Measurements from ENCODE around the gene GREB1. TPM values are rescaled to one million over a fixed set of nuclear protein-coding genes. Genes with fewer than 3 reads are reported as not detected.

The GREB1 gene
- total and polyA plus RNA-seq, 8 donors, result 3.5 to 16.1 (median 5.9) TPM

- FAIRE-seq (no peak), ATAC-seq (no peak)
- no peak for TF ChIP-seq CTCF (IDR thresholded peaks at IDR 0.05)
These were observed 64.4 kb downstream of the GREB1 start for GRCh38 chr2:11598228-11598731.

GRCh38 chr2:11602563-11603204 lies 68.8 kb downstream of the GREB1 start:
- H3K4me3 ChIP-seq, result no peak overlapping the region
- no peaks in the 10 kb centered on the region for H3K4me1 ChIP-seq
- H3K27ac ChIP-seq, result no peak overlapping the region
- FAIRE-seq (no peak), DNase-seq (no peak), ATAC-seq (no peak)
- H3K9me3 ChIP-seq, result no peaks in the 10 kb centered on the region
- no peak for TF ChIP-seq CTCF (IDR thresholded peaks at IDR 0.05)
- intact Hi-C loops (cut with DNase I), result no loop called here
- no peaks in the 10 kb centered on the region for H3K36me3 ChIP-seq
- no peaks in the 10 kb centered on the region for H3K27me3 ChIP-seq
- WGBS, 2 donors, result 75 to 78% methylated on average over 7 of the region's 7 CpGs

More at GRCh38 chr2:11598228-11598731, 64.4 kb downstream of the GREB1 start:
- no peak overlapping the region for H3K27ac ChIP-seq
- no peaks in the 10 kb centered on the region for H3K4me1 ChIP-seq
- H3K9me3 ChIP-seq, result no peaks in the 10 kb centered on the region
- H3K4me3 ChIP-seq, result no peak overlapping the region
- DNase-seq, result no peak
- H3K36me3 ChIP-seq, result no peaks in the 10 kb centered on the region
- H3K27me3 ChIP-seq, result no peaks in the 10 kb centered on the region
- intact Hi-C loops (cut with DNase I), result no loop called here
- 70 to 73% methylated on average over 9 of the region's 9 CpGs for WGBS, 2 donors

GRCh38 chr2:11610624-11611242 lies 76.9 kb downstream of the GREB1 start:
- intact Hi-C loops (cut with DNase I), result no loop called here
- no peak overlapping the region for H3K4me3 ChIP-seq
- no peaks in the 10 kb centered on the region for H3K27me3 ChIP-seq
- DNase-seq, result no peak
- 93 to 95% methylated on average over 38 of the region's 38 CpGs for WGBS, 2 donors
- no peak overlapping the region for H3K27ac ChIP-seq
- TF ChIP-seq CTCF (IDR thresholded peaks at IDR 0.05), result no peak
- no peaks in the 10 kb centered on the region for H3K4me1 ChIP-seq
- no peak for ATAC-seq
- no peaks in the 10 kb centered on the region for H3K9me3 ChIP-seq
- FAIRE-seq, result no peak
- H3K36me3 ChIP-seq, result no peaks in the 10 kb centered on the region

- ATAC-seq (no peak), FAIRE-seq (no peak), DNase-seq (no peak)
- H3K27ac ChIP-seq, result no peak overlapping the region
- no peaks in the 10 kb centered on the region for H3K36me3 ChIP-seq
- H3K9me3 ChIP-seq, result no peaks in the 10 kb centered on the region
- intact Hi-C loops (cut with DNase I), result no loop called here
- no peaks in the 10 kb centered on the region for H3K27me3 ChIP-seq
- H3K4me3 ChIP-seq, result no peak overlapping the region
- no peaks in the 10 kb centered on the region for H3K4me1 ChIP-seq
- WGBS, 2 donors, result 90 to 93% methylated on average over 5 of the region's 5 CpGs
- TF ChIP-seq CTCF (IDR thresholded peaks at IDR 0.05), result no peak
These were observed 77.4 kb downstream of the GREB1 start for GRCh38 chr2:11611251-11611650.
